Neural progenitor cell (in vitro differentiated cells): ENCODE measurements around the gene RASGEF1B. TPM values are rescaled to one million over a fixed set of nuclear protein-coding genes. Genes with fewer than 3 reads are reported as not detected.

Source experiments
- DNase-seq: peaks from one replicate; pipeline ENCODE4 v3.0.0-alpha.2; 2016; ENCODE audit warnings: low spot score
- H2AFZ ChIP-seq: fragments of 200-600 bp; sonication (generic); replicated peaks from 2 replicates; pipeline ENCODE4 v1.6.1; 2016; ENCODE audit warnings: antibody characterized with exemption
- H3F3A ChIP-seq: fragments of 200-600 bp; sonication (generic); 2 replicates; pipeline ENCODE4 v1.6.1; 2016; ENCODE audit warnings: antibody characterized with exemption, low read depth
- H3K27ac ChIP-seq: fragments of 200-600 bp; sonication (generic); 2 replicates; pipeline ENCODE4 v1.5.1; 2016; ENCODE audit warnings: mild to moderate bottlenecking
- H3K27me3 ChIP-seq: fragments of 200-600 bp; sonication (generic); 2 replicates; pipeline ENCODE4 v1.6.1; 2016; ENCODE audit warnings: mild to moderate bottlenecking, moderate library complexity
- H3K36me3 ChIP-seq: fragments of 200-600 bp; sonication (generic); 2 replicates; pipeline ENCODE4 v1.5.1; 2016
- H3K4me1 ChIP-seq: fragments of 200-600 bp; sonication (generic); 2 replicates; pipeline ENCODE4 v1.6.1; 2016; ENCODE audit warnings: mixed run types
- H3K4me2 ChIP-seq: fragments of 200-600 bp; sonication (generic); 2 replicates; pipeline ENCODE4 v1.6.1; 2016
- H3K4me3 ChIP-seq: fragments of 200-600 bp; sonication (generic); 2 replicates; pipeline ENCODE4 v1.5.1; 2016
- H3K79me2 ChIP-seq: fragments of 200-600 bp; sonication (generic); 2 replicates; pipeline ENCODE4 v1.6.1; 2016; ENCODE audit warnings: low read depth
- H3K9ac ChIP-seq: fragments of 200-600 bp; sonication (generic); 2 replicates; pipeline ENCODE4 v1.6.1; 2016
- H3K9me3 ChIP-seq: fragments of 200-600 bp; sonication (generic); 2 replicates; pipeline ENCODE4 v1.5.1; 2016; ENCODE audit warnings: low read depth
- H4K20me1 ChIP-seq: fragments of 200-600 bp; sonication (generic); 2 replicates; pipeline ENCODE4 v1.6.1; 2016; ENCODE audit warnings: low read depth
- H3K27ac Mint-ChIP-seq: 3 replicates; pipeline ENCODE4 v1.8.0; 2021; ENCODE audit warnings: mixed read lengths
- H3K27me3 Mint-ChIP-seq: 2 replicates; pipeline ENCODE4 v1.8.0; 2022; ENCODE audit warnings: low read depth, mild to moderate bottlenecking, inconsistent platforms, moderate library complexity, mixed read lengths; ENCODE audit not compliant: insufficient read depth
- H3K36me3 Mint-ChIP-seq: 3 replicates; pipeline ENCODE4 v1.8.0; 2021; ENCODE audit warnings: mixed read lengths
- H3K4me1 Mint-ChIP-seq: 3 replicates; pipeline ENCODE4 v1.8.0; 2021; ENCODE audit warnings: mixed read lengths
- H3K4me3 Mint-ChIP-seq: 3 replicates; pipeline ENCODE4 v1.8.0; 2021; ENCODE audit warnings: mild to moderate bottlenecking, moderate library complexity, mixed read lengths
- H3K9me3 Mint-ChIP-seq: 3 replicates; pipeline ENCODE4 v1.8.0; 2020; ENCODE audit warnings: mixed read lengths
- EZH2 ChIP-seq: fragments of 200-600 bp; sonication (generic); IDR thresholded peaks from 2 replicates; pipeline ENCODE4 v1.6.1; 2017; ENCODE audit warnings: antibody characterized with exemption, mild to moderate bottlenecking, moderate library complexity
- EZH2phosphoT487 ChIP-seq: fragments of 200-600 bp; sonication (generic); IDR thresholded peaks from 2 replicates; pipeline ENCODE4 v1.6.1; 2017; ENCODE audit warnings: antibody characterized with exemption
- total RNA-seq: library from RNA; depleted of rRNA; stranded (reverse); fragments of >200 nt; gene quantifications from 2 replicates; pipeline ENCODE4 v1.2.3, GENCODE V29; 2015; ENCODE audit warnings: low replicate concordance
- TF ChIP-seq, protein P1 (sequence below): fragments of 200-600 bp; sonication (generic); IDR thresholded peaks from 2 replicates; pipeline ENCODE4 v1.5.1; 2017; ENCODE audit warnings: antibody characterized with exemption, mild to moderate bottlenecking

Gene RASGEF1B
- total RNA-seq, 1 donor from 2014 or later, result 9.4 TPM

DNA sequence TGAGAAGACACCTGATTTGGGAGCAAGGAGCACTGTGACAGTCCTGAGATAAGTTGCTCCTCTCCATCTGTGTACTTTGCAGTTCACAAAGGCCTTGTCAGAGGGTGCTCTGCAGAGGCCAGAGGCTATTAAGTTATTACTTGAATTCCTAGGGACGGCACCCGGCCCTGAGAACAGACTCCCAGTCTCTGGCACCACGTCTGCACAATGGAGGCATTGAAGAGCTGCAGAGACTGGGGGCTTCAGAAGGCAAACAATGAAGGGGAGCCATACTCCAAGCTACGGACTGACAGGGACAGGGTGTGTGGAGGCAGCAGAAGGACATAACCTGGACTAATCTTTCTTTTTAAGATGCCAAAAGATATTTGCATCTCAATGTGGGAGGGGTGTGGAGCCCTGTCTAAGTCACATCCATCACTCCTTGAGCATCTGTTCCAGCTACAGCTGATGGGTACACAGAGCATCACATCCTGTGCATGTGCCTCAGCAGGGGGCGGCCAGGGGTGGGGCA, 11.5 kb downstream of the RASGEF1B start:
- peaks cover 7% of the 10 kb centered on the region for H3K4me1 ChIP-seq
- H2AFZ ChIP-seq, result no peak overlapping the region
- H3K4me3 Mint-ChIP-seq, result no peak overlapping the region
- no peak overlapping the region for H3K27ac Mint-ChIP-seq
- no peak overlapping the region for H3K4me2 ChIP-seq
- H3K9me3 ChIP-seq, result no peaks in the 10 kb centered on the region
- H3K36me3 ChIP-seq, result peaks cover 3% of the 10 kb centered on the region
- peaks cover 10% of the 10 kb centered on the region for H3K36me3 Mint-ChIP-seq
- no peaks in the 10 kb centered on the region for H3K9me3 Mint-ChIP-seq
- H3F3A ChIP-seq, result no peaks in the 10 kb centered on the region
- TF ChIP-seq, protein P1, sequence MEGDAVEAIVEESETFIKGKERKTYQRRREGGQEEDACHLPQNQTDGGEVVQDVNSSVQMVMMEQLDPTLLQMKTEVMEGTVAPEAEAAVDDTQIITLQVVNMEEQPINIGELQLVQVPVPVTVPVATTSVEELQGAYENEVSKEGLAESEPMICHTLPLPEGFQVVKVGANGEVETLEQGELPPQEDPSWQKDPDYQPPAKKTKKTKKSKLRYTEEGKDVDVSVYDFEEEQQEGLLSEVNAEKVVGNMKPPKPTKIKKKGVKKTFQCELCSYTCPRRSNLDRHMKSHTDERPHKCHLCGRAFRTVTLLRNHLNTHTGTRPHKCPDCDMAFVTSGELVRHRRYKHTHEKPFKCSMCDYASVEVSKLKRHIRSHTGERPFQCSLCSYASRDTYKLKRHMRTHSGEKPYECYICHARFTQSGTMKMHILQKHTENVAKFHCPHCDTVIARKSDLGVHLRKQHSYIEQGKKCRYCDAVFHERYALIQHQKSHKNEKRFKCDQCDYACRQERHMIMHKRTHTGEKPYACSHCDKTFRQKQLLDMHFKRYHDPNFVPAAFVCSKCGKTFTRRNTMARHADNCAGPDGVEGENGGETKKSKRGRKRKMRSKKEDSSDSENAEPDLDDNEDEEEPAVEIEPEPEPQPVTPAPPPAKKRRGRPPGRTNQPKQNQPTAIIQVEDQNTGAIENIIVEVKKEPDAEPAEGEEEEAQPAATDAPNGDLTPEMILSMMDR, result no peak
- no peak for TF ChIP-seq EZH2phosphoT487
- no peak for TF ChIP-seq EZH2
- no peak overlapping the region for H3K27ac ChIP-seq
- H3K27me3 Mint-ChIP-seq, result peaks cover 3% of the 10 kb centered on the region
- no peaks in the 10 kb centered on the region for H4K20me1 ChIP-seq
- DNase-seq, result no peak
- H3K4me1 Mint-ChIP-seq, result peaks cover 9% of the 10 kb centered on the region
- no peaks in the 10 kb centered on the region for H3K27me3 ChIP-seq
- peaks cover 4% of the 10 kb centered on the region for H3K79me2 ChIP-seq
- H3K9ac ChIP-seq, result no peak overlapping the region
- H3K4me3 ChIP-seq, result no peak overlapping the region

DNA sequence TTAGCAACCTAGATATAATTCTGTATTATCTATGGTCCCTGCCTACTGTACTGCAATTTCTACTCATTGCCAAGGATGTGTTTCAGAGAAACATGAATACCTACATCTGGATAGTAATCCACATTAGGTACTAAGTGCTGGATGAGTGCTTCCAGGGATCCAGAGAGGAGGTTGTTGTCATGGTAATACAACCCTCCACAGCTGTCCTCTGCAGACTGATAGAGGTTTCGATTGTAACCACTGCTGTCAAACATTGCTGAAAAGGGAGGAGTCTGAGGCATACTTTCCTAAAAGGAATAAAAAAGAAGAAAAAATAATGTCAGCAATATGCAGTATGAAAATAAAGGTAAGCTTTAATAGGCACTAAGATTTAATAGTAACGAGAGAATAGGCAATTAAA, 12.5 kb downstream of the RASGEF1B start:
- Histone ChIP-seq H3F3A (no peaks in the 10 kb centered on the region), H2AFZ (no peak overlapping the region), H3K27me3 (no peaks in the 10 kb centered on the region), H3K4me2 (no peak overlapping the region), H3K4me1 (peaks cover 4% of the 10 kb centered on the region), H3K9me3 (no peaks in the 10 kb centered on the region), H3K79me2 (peaks cover 4% of the 10 kb centered on the region), H3K36me3 (peaks cover 3% of the 10 kb centered on the region), H3K4me3 (no peak overlapping the region), H3K9ac (no peak overlapping the region), H4K20me1 (no peaks in the 10 kb centered on the region), H3K27ac (no peak overlapping the region)
- no peak overlapping the region for H3K27ac Mint-ChIP-seq
- no peaks in the 10 kb centered on the region for H3K9me3 Mint-ChIP-seq
- peaks cover 3% of the 10 kb centered on the region for H3K4me1 Mint-ChIP-seq
- peaks cover 3% of the 10 kb centered on the region for H3K27me3 Mint-ChIP-seq
- H3K4me3 Mint-ChIP-seq, result no peak overlapping the region
- no peak for DNase-seq
- peaks cover 10% of the 10 kb centered on the region for H3K36me3 Mint-ChIP-seq
- TF ChIP-seq, protein P1, result no peak
- TF ChIP-seq EZH2phosphoT487 (no peak), EZH2 (no peak)

DNA sequence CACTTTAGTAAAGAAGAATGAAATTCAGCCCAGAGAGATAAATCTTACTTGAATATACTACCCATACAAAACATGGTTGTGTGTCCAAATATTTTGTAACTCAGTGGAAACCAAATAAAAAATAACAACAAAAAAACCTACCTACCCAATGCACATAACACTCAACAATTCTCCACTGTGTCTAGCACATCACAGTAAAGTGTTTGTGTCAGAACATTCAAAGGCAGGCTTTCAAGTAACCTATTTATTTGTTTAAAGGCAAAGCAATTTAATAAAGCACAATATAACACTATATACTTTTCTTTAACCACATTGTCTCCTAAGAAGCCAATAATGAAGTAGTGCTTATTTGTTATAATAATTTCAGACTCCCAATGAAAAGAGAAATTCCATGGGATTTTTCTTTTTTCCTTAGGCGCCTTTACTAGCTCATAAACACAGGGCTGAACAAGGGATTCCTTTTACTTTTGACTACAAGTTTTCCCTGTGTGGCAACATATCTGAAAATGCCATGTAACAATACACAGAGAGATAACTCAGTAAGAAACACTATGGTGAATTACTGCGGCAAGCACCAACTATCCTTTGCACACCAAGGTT, 13.7 kb downstream of the RASGEF1B start:
- no peak overlapping the region for H3K27ac Mint-ChIP-seq
- H3K36me3 Mint-ChIP-seq, result peaks cover 10% of the 10 kb centered on the region
- TF ChIP-seq EZH2 (no peak), EZH2phosphoT487 (no peak)
- TF ChIP-seq, protein P1, result no peak
- peaks cover 4% of the 10 kb centered on the region for H3K79me2 ChIP-seq
- no peak overlapping the region for H3K4me3 ChIP-seq
- H2AFZ ChIP-seq, result no peak overlapping the region
- no peak overlapping the region for H3K4me2 ChIP-seq
- no peaks in the 10 kb centered on the region for H3K27me3 ChIP-seq
- H3K27ac ChIP-seq, result no peak overlapping the region
- H3K27me3 Mint-ChIP-seq, result no peaks in the 10 kb centered on the region
- H3K4me1 Mint-ChIP-seq, result peaks cover 3% of the 10 kb centered on the region
- no peaks in the 10 kb centered on the region for H3K9me3 ChIP-seq
- peaks cover 4% of the 10 kb centered on the region for H3K4me1 ChIP-seq
- DNase-seq, result no peak
- peaks cover 3% of the 10 kb centered on the region for H3K36me3 ChIP-seq
- no peak overlapping the region for H3K9ac ChIP-seq
- no peaks in the 10 kb centered on the region for H3K9me3 Mint-ChIP-seq
- no peaks in the 10 kb centered on the region for H3F3A ChIP-seq
- no peak overlapping the region for H3K4me3 Mint-ChIP-seq
- H4K20me1 ChIP-seq, result no peaks in the 10 kb centered on the region
